GM12892 (cell line): ENCODE results near the gene LYRM1.

ENCODE experiments used
- POLR2A ChIP-seq: IDR thresholded peaks from 2 replicates; pipeline ENCODE4 v1.6.1; 2011; ENCODE audit warnings: low read depth, low read length, control low read depth
- POLR2AphosphoS5 ChIP-seq: IDR thresholded peaks from 2 replicates; pipeline ENCODE4 v1.6.1; 2011; ENCODE audit warnings: low read depth, low read length, control low read depth
- TAF1 ChIP-seq: IDR thresholded peaks from 2 replicates; pipeline ENCODE4 v1.6.1; 2011; ENCODE audit warnings: low read depth, mild to moderate bottlenecking, control low read depth, low read length, borderline replicate concordance

- TF ChIP-seq POLR2AphosphoS5 (no peak), POLR2A (no peak; the same call in 1 of the 2 replicates), TAF1 (no peak)
These were observed 1.0 kb downstream of the LYRM1 start for GRCh38 chr16:20901436-20902112.
